OCI-M2 (cell line): ENCODE measurements around the gene BMERB1.
"Not testable (repeated sequence)": the region's sequence is repeated elsewhere in the genome, so short reads cannot be mapped to it uniquely, and the experiment has no call there.

Experiments used
- DNase-seq: peaks from one replicate; lab custom pipeline; 2025; ENCODE audit not compliant: unreplicated experiment; lab: John Stamatoyannopoulos, UW

BMERB1 gene

DNA sequence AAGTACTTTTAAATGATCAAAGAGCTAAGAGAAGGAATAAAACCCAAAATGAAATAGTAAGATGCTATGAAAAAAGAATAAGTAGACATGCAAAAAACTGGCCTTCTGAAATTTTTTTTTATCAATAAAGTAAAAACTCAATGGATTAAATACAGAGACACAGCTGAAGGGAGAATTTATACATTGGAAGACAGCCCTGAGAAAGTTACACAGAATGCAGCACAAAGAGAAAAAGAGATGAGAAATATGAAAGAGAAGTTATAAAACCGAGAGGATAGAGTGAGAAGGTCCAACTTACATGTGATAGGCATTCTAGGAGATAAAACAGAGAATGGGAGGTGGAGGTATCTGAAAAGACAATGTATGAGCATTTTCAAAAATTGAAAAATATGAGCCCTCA is 151.6 kb downstream of the BMERB1 start:
- DNase-seq, result no peak

DNA sequence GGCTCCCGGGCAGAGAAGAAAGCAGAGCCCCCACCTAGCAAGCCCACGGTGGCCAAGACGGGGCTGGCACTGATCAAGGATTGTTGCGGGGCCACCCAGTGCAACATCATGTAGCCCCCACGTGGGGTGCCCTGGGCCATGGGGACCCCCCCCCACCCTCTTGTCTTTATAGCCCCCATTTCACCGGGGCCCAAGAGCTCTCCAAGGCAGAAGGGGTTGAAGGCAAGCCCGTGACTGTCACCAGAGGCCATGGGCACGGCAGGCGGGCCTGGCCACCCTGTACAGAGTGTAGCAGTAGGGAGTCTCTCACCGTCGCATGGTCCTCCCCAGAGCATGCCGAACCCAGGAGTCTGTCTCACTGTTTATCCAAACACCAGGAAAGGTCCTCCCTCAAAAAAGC is 152.3 kb downstream of the BMERB1 start:
- DNase-seq, result no peak

DNA sequence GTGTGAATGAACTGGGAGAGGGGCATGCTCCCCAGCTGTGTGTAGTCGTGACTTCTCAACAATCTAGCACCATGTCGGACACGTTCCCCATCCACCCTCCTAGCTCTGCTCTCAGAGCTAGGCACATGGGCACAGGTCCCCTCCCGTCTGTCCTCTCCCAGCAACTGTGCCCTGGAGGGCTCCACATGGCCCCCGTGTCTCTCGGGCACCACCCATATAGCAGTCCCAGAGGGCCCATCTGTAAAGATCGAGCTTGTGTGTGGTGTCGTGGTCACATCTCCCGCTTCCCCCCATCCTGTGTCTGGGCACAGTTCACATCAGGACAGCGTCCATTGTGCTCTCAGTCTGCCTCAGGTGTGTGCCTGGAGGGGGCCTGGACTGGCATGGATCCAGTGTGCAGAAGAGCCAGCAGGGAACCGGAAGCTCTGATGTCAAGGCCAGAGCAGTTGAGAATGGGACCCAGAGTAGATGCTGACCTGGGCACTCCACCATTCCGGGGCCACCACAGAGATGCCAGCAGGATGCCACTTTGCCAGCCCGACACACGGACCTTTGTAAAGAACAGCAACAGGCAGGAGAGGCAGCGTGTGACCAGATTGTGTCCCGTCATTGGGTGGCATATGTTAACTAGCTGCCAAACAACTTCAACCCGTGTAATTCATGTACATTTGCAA is 152.9 kb downstream of the BMERB1 start:
- no peak for DNase-seq

DNA sequence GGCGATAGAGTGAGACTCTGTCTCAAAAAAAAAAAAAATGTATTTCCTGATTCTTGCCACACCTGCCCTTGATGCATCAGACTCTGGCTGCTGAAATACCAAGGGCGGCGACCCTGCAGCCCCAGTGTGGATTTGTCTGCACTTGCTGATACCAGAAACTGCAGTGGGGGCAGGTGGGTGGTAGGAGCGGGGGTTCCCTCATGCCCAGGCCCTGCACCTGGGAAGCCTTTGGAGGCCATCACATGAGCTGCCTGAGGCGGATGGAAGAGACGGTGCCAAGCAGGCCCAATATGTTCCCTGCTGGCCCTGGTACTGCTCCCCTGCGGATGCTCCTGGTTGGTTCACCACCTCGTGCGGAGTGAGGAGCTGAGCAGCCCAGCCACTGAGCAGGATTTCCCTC is 157.9 kb downstream of the BMERB1 start:
- no peak for DNase-seq

DNA sequence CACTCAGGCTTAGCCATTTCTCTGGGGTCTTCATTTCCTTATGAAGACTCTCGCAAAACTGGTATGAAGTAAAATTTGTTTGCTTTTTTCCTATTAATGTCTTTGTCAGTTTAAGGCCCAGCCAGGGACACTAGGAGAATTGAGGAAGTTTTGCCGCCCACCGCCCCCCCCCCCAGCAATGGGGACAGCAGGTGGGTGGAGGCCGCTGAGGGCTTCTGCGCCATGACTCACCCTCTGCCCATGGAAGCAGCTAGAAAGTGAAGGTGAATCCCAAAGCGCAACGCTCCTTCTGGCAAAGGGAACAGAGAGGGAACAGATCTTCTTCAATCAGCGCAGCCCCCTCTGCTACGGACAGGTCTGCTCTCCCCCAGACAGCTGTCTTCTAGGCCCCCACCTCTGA is 158.8 kb downstream of the BMERB1 start:
- DNase-seq, result no peak

DNA sequence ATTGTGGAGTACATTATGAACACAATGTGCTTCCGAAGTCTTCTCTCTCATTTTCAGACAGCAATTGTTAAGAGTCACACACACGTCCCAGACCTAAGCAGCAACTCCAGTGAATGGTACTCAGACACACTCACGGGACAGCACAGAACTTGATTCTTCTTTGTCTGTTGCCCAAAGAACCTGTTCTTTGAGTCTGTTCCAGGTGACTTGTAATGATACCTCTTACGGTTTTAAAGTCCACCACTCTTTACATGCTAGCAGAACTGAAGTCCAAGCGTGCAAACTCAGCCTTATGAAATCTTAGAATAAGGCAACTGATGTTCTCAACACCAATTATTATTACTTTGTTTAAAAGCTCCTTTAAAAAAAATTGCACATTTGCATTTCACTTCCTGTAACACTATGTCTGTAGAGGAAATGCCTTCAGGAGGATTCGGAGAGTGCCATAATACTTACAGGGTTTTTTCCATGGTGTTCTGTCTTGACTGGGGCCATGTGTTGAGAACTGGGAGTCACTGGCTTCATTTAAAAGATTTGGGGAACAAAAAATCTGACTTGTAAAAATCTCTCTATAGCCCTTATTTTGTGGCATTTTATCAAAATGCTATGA is 160.4 kb downstream of the BMERB1 start:
- no peak for DNase-seq

DNA sequence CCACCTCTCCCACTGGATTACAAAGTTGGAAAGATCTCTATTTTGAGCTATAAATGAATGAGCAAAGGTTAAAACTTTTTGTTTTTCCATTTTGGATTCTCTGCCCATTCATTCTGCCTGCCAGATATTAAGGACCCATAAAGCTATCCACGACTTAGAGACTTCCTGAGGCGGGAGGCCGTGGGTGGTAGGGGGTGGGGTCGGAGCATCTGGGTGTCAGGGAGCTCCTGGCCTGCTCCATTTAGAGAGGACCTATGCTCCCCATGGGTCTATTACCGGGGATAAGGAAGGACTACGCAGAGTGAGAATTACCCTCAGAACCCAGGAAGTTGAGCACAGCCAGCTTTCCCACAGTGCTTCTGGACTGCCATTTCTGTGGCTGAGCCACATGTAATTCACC is 162.7 kb downstream of the BMERB1 start:
- no peak for DNase-seq

DNA sequence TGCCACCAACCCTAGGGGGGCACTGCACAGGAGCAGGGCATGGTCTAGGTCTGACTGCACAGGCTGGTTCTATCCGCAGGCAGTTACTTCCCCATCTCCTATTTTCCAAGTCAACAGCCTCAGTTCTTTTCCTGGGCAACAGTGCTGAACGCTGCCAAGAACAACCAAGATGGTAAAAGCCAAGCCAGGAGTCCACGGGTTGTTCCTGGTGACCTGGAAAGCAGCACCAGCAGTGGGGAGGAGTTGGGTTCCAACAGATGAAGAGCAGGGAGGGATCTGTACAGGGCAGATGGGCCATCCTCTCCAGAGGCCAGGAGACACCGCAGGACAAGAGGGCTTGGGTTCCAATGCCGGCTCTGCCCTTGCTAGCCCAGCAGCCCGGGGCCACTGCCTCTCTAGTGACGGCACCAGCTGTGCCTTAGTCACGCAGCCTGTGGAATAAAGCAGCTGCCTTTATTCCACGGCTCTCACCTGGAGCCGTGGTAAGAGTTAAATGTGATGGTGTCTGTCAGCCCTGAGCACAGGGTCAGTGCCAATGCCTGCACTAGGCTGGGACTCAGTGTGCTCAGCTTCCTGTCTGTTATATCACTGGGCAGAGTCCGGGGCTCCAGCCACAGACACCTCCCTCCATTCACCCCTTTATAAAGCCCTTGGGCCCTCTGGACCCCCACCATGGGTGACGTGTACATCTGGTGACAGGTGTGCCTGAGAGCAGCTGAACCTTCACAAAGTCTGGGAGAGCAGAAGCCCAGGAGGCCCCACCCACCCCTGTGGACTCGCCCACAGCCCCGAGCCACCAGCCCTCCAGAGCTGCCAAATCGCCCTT is 163.6 kb downstream of the BMERB1 start:
- no peak for DNase-seq

DNA sequence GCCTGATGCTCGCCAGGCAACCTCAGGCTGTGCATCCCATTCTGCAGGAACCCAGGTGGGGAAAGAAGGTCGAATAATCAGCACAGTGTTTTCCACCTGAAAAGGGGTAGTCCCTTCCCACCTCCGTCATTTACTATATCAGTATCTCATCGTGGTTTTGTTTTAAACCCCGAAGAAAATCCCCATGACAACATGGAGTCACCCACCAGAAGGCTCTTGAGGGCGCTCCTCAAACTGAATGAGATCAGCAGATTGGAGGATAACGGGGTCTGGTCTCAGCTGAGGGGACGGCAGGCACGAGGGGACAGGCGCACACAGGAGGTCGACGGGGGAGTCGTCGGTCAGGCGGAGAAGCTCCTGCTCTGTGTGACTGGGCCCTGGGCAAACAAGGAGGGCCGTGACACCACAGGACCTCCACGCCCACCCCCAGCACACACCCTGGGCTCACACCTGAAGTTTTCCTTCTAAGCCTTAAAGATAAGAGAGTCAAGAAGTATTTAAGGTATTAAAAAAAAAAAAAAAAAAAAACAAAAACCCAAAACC is 164.3 kb downstream of the BMERB1 start:
- no peak for DNase-seq

DNA sequence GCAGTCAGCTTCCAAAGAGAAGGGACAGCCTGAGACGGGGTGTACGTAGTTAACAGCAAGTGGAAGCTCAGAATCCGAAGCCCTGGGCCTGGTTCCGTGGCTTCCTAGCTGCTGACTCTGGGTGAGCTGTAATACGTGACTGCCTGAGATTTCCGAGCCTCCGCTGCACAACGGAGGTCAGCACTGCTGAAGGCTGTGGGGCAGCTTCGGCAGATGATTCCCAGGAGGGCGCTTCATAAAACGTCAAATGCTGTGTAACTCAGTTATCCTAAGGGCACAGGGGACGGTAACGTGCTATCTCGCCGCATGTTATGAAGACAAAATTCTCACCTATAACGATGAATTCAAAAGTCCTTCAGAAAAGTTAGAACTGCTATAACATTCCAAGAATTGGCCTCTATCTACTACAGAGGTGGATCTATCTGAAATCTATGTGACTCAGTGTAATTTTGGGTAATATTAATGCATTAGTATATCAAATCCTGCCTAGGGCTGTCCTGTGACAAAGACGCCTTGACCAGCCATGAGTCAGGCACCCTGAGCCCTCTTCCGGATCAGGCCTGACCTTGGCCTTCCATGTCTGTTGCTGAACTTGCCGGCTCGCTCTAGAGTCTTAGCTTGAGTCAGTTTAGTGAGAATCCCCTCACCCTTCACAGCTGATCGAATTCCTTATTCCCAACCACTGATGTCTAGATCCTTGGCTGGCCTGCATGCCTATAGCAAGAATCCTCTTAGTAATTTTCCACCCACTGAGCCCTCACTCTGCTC is 165.1 kb downstream of the BMERB1 start:
- DNase-seq, result no peak

DNA sequence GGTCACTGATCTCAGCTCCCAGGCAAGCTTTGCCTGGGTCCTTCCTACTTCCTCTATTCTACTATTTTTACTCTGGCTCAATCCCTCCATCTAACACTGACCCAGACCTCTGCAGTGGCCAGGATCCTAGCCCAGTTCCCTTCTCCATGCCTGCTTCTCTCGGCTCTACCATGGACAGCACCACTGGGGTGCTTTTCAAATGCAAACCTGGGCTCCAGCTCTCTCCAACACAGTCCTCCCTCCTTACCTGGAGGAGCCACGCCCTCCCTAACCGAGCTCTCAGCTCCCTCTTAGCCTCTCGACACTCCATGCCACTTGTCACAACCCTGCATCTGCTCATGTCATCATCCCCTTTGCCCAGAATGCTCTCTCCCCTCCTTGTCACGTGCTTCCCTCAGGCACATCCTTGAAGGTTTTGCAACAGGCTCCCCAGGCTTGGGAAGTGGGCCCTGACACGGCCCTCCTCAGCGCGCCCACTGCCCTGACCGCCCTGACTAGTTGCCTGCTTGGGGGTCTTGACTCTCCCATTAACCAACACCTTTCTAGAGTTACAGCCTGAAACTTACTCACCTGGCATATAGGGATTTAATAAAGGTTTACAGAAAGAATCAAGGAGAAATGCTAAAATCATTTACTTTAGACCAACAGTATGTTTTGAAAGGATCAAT is 167.0 kb downstream of the BMERB1 start:
- no peak for DNase-seq

DNA sequence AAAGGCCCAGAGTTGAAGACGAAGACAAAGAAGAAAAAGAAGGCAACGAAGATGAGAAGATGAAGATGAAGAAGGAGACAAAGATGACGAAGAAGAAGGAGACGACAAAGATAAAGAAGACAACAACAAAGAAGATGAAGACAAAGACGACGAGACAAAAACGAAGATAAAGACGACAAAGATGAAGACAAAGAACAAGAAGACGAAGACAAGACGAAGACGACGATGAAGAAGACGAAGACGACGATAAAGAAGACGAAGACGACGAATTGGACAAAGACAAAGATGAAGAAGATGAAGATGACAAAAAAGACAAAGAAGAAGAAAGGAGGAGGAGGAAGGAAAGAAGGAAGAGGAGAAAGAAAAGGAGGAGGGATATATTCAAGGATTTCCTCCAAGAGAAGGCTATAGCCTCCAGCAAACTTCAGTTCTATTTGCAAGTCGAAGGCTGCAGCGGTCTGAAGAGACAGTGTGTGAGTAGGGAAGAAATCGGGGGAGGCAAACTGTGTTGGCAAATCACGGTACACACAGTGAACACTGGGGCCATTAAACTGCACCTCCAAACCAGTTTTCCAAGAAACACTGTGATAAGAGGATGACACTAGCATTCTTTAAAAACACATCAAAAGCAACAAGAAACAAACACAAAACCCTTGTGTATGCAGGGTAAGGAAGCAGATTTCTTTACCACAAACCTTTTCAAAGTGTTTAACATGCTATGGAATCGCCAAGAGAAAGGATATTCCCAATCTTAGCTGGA is 168.1 kb downstream of the BMERB1 start:
- DNase-seq, result no peak

DNA sequence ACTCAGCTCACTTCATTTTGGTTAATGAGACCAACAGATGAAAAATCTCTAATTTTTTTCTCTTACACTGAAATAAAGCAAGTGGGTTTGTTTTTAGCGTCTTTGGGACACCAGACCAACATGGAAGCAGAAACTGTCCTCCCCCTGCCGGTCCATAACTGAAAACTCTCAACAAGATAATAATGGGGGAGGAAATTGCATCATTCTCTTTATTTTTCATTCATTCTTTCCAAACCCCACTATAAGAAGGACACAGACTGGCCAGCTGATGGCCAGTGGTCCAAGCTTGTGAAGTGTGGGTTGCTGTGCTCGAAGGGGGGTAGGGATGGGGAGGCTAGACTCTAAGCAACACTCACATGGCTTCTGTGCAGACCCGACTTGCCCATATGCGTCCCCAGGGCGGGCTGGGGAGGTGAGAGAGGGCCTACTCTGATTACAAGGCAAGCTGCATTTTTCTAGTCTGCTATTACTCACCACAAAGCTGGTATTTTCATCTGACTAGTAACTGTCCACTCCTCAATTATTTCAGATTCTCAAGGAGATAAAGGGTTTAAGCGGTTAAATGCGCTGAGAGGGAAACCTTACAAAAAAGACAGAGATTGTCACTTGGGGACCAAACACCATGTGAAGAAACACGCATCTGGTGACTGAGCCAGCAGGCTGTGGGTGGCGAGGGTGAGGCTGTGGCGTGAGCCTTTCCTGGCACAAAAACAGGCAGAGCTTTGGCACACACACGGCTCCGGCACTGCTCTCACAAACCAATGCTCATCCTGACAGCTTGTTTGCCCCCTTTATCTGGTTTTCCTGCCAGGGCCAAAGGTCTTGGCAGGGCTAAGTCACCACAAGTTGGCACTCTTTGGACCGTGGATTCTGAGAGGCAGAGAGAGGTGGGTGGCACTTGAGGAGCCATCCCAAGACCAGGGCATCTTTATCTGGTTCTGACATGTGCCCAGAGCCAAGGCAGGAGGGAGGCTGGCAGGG is 170.4 kb downstream of the BMERB1 start:
- no peak for DNase-seq

DNA sequence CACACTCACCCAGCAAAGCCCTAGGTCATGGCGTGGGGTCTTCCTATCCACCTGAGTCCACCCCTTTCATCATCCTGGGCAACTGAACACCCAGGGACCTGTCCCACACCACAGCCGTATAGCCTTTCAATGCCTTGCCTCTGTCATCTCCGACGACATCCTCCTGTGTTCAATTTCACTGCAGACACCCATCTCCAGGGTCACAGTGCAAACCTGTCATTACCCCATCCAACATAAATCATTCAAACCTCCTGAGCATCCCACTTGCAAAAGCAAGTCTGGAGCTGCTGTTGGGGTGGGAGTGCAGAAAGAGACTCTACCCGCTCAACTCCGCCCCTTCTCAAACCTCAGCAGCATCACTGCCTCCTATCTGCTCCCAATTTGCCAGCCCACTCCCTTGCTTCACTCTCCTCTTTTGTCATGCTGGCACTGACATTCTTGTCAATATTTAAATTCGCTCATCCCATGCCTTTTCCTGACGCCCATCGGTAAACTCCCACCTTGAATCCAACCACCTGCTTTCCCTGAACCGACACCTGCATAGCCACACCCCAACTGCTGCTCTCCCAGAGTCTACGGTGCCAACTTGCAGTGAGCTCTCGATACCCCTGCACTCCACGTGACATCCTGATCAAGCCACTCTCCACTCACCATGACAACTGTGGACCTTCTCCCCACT is 171.6 kb downstream of the BMERB1 start:
- no peak for DNase-seq

DNA sequence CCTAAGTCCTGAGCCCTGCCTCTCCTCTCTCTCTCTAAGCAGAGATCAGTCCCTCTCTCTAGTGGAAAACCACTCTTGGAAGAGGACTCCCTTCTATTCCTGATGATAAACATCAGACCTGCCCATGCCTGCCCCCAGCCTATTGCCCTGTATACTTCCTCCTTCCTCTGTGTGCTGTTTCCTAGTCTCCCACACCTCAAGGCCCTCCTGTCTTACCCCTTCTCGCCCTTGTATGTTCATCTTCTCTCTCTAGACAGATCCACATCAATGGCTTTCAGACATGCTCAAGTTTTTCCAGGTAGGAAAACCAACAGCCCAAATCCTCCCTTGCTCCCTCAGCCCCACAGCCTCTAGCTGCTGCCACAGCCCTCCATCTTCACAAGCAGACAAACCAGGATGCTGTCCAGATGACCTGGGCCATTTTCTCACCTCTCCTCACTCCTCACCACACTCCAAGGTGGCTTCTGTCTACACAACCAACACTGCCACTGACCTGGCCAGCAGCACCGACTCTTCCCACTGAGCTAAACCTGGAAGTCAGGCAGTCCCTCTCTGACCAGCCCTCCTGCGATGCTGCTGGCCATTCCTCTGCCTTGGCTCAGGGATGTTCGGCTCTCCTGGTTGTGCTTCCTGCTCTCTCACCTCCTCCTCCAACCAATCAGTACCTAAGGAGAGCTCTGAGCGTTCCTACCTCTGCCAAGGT is 172.3 kb downstream of the BMERB1 start:
- no peak for DNase-seq

DNA sequence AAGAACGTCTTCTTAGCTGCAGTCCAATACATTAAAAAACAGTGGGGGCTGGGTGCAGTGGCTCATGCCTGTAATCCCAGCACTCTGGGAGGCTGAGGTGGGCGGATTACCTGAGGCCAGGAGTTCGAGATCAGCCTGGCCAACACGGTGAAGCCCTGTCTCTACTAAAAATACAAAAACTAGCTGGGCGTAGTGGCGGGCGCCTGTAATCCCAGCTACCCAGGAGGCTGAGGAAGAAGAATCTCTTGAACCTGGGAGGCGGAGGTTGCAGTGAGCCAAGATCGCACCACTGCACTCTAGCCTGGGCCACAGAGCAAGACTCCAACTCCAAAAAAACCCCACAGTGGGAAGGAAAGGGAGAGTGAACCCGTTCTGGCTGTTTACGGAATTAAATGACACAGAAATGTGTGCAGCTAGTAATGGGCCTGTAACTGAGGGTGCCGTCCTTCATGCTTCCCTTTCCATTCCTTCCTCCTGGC is 172.9 kb downstream of the BMERB1 start:
- DNase-seq, result not testable (repeated sequence)

DNA sequence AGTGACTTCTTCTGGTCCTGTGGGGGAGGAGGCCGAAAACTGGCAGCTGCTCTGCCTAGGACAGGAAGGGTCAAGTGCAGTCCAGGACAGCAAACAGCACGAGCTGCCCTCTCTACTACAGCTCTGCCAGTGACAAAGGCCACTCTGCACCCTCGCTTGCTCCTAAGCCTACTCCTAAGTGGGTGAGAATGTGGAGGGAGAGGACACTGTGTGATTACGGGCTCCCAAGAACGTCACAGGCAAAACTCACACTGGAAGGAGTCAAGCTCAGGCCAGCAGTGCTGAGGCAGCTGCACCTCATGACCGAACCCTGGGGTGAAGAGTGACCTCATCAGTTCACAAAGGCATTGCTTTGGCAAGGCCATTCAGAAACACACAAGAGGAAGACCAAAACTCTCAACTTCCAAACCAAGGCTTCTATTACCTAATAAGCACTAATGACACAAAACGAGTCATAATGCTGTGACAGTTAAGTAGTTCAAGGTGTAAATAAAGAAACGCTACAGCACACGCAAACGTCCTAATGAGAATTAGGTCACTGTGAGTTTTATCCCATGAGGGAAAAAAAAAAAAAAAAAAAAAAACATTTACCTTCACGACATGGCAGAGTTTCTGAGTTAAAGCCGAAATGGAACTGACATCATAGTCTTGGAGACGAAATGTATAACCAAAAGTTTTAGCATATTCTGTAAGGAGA is 173.5 kb downstream of the BMERB1 start:
- DNase-seq, result no peak
